Activated T-cell treated with anti-CD3 and anti-CD28 coated beads, Interleukin-2, amount 50 U/mL, for 48 hours (primary cell): Measurements from ENCODE around the gene RNLS.

Source experiments
- DNase-seq, 2 experiments: peaks; one replicate each; pipeline ENCODE4 v3.0.0-alpha.2; 2020

RNLS gene

GRCh38 chr10:88546497-88546896, 36.6 kb downstream of the RNLS start:
- DNase-seq = no peak

GRCh38 chr10:88545359-88545758, 37.8 kb downstream of the RNLS start:
- DNase-seq = no peak

DNA sequence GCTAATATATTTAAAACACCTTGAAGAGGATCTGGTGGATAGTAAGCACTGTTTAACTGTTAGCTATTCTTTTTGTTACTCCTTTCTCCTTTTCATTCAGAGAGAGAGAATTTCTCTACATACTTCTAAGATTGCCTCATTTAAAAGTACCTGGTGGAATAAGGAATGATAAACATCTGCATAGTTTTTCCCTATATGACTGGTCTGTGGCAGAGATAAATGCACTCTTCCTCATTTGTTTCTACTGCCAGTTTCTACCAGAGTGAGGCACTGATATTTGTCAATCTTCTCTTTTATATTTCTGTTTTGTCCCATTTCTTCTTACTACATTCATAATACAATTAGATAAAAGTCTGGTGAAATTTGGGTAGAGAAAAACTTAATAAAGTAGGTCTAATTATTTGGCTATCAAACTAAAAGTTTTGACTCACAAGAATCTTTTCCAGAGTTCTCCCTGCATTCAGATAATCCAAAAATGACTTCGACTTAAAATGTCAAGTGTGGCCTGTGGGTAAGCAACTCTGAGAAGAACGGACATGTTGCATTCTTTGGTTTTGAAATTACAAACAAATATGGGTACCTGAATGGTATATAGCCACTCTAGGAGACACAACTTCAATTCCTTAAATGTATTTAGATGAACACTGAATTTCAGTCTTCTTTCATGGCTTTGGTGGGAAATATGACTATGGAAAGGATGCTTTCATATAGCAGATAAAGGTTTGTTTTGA, 38.8 kb downstream of the RNLS start:
- no peak for DNase-seq

DNA sequence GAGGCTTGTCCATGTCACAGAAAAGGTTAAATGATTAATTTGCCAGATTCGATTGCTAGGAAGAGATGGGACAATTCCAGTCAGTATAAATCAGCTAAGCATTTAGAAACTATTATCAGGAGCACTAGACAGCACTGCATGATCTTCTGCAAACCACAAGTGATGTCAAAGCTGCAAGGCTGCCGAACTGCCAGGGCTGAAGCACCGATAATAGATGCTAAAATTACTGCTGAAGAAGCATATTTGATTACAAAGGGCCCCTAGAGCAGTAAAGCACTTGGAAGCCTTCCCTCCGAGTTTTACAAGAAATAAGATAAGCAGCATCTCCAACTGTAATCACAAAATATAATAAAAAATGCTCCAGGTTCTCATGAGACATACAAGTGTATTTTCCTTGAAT, 40.6 kb downstream of the RNLS start:
- DNase-seq = no peak

- no peak for DNase-seq
These were observed 41.9 kb downstream of the RNLS start for GRCh38 chr10:88541116-88541626.

GRCh38 chr10:88540351-88540750, 42.8 kb downstream of the RNLS start:
- no peak for DNase-seq

- DNase-seq = no peak
These were observed 45.1 kb downstream of the RNLS start for GRCh38 chr10:88538048-88538447.

DNA sequence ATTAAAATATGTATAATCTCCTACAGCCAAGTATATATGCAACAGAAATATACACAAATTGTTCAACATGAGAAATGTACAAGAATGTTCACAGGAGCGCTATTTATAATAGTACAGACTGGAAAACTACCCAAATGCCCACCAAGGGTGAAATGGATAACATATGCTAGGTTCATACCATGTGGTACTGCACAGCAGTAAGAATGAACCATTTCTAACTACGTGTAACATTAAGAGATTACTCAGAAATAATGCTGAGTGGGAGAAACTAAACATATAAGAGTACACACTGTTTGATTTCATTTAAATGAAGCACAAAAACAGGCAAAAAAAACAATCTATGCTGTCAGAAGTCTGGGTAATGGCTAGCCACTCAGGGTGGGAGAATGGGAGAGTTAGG, 45.8 kb downstream of the RNLS start:
- DNase-seq = no peak

GRCh38 chr10:88536437-88536836, 46.7 kb downstream of the RNLS start:
- no peak for DNase-seq

- no peak for DNase-seq
These were observed 48.9 kb downstream of the RNLS start for GRCh38 chr10:88534072-88534665.

GRCh38 chr10:88531392-88532052, 51.6 kb downstream of the RNLS start:
- no peak for DNase-seq

- DNase-seq = no peak
These were observed 52.3 kb downstream of the RNLS start for GRCh38 chr10:88530629-88531391.

GRCh38 chr10:88530093-88530492, 53.0 kb downstream of the RNLS start:
- no peak for DNase-seq

- DNase-seq = no peak
These were observed 54.1 kb downstream of the RNLS start for GRCh38 chr10:88528806-88529570.

- no peak for DNase-seq
These were observed 54.9 kb downstream of the RNLS start for GRCh38 chr10:88528201-88528600.

DNA sequence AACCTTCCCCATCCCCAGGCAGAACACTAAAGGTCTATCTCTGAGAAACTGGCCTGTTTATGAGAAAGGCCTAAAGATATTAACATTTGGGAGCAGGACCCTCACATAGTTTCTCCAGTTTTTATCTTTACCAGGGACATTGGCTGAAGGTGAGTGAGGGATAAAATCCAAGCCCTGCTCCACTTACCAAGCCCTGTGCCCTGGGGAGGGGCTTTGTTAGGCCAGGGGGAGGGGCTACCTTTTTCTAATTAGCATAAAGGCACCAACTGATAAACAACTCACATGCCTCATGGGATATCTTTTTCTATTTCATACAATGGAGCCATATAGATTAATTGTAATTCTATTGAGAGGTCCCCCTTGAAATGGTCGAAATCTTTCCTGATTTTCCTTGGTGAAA, 55.9 kb downstream of the RNLS start:
- no peak for DNase-seq

- no peak for DNase-seq
These were observed 56.5 kb downstream of the RNLS start for GRCh38 chr10:88526501-88527105.

GRCh38 chr10:88525371-88526069, 57.6 kb downstream of the RNLS start:
- no peak for DNase-seq

GRCh38 chr10:88523739-88524400, 59.2 kb downstream of the RNLS start:
- DNase-seq = no peak

- no peak for DNase-seq
These were observed 60.4 kb downstream of the RNLS start for GRCh38 chr10:88522715-88523114.

GRCh38 chr10:88521791-88522190, 61.3 kb downstream of the RNLS start:
- no peak for DNase-seq
